ENCODE measurements around the gene GET4. TPM values are rescaled to one million over a fixed set of nuclear protein-coding genes. Genes with fewer than 3 reads are reported as not detected.

Gene GET4
- total RNA-seq, 1 donor from 2014 or later, result 58.2 TPM

GRCh38 chr7:842431-843031 is 33.8 kb upstream of the GET4 start:
- H3K27ac Mint-ChIP-seq, result peak overlapping the region; percentile 77
- peaks cover 36% of the 10 kb centered on the region for H3K36me3 Mint-ChIP-seq (ENCODE audit: insufficient read depth)
- no peak for TF ChIP-seq CTCF (IDR thresholded peaks at IDR 0.05; ENCODE audit: unreplicated experiment)
- no peak for DNase-seq (ENCODE audit: low spot score, unreplicated experiment)
- no peak overlapping the region for H3K4me3 Mint-ChIP-seq (ENCODE audit: low read depth)
- no peaks in the 10 kb centered on the region for H3K4me1 Mint-ChIP-seq (ENCODE audit: low read depth)
- H3K9me3 Mint-ChIP-seq (ENCODE audit: low read depth), result no peaks in the 10 kb centered on the region
- no peaks in the 10 kb centered on the region for H3K27me3 Mint-ChIP-seq

DNA sequence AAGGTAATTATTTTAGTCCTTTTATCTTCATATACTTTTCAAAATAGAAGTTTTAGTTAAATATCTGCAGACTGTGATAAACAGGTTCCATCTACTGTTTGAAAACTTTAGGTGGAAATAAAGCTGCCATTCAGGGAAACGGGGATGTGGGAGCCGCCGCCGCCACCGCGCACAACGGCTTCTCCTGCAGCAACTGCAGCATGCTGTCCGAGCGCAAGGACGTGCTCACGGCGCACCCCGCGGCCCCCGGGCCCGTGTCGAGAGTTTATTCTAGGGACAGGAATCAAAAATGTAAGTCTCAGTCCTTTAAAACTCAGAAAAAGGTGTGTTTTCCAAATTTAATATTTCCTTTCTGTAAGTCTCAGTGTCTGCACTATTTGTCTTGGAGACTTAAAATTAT is 33.1 kb upstream of the GET4 start:
- TF ChIP-seq CTCF (IDR thresholded peaks at IDR 0.05; ENCODE audit: unreplicated experiment), result no peak
- peaks cover 38% of the 10 kb centered on the region for H3K36me3 Mint-ChIP-seq (ENCODE audit: insufficient read depth)
- DNase-seq (ENCODE audit: low spot score, unreplicated experiment), result no peak

GRCh38 chr7:844043-844442 is 32.3 kb upstream of the GET4 start:
- Mint-ChIP-seq H3K4me1 (ENCODE audit: low read depth) (no peaks in the 10 kb centered on the region), H3K36me3 (ENCODE audit: insufficient read depth) (peaks cover 43% of the 10 kb centered on the region), H3K9me3 (ENCODE audit: low read depth) (peaks cover 3% of the 10 kb centered on the region), H3K27me3 (no peaks in the 10 kb centered on the region), H3K27ac (no peak overlapping the region), H3K4me3 (ENCODE audit: low read depth) (no peak overlapping the region)
- DNase-seq (ENCODE audit: low spot score, unreplicated experiment), result no peak
- no peak for TF ChIP-seq CTCF (IDR thresholded peaks at IDR 0.05; ENCODE audit: unreplicated experiment)

More for the DNA sequence above, 33.1 kb upstream of the GET4 start:
- no peaks in the 10 kb centered on the region for H3K4me1 Mint-ChIP-seq (ENCODE audit: low read depth)
- H3K9me3 Mint-ChIP-seq (ENCODE audit: low read depth), result peaks cover 2% of the 10 kb centered on the region
- H3K27me3 Mint-ChIP-seq, result no peaks in the 10 kb centered on the region
- no peak overlapping the region for H3K4me3 Mint-ChIP-seq (ENCODE audit: low read depth)
- no peak overlapping the region for H3K27ac Mint-ChIP-seq

GRCh38 chr7:844514-844913 is 31.8 kb upstream of the GET4 start:
- Mint-ChIP-seq H3K36me3 (ENCODE audit: insufficient read depth) (peaks cover 45% of the 10 kb centered on the region), H3K4me3 (ENCODE audit: low read depth) (no peak overlapping the region), H3K27me3 (no peaks in the 10 kb centered on the region), H3K27ac (no peak overlapping the region), H3K4me1 (ENCODE audit: low read depth) (no peaks in the 10 kb centered on the region), H3K9me3 (ENCODE audit: low read depth) (peaks cover 3% of the 10 kb centered on the region)
- DNase-seq (ENCODE audit: low spot score, unreplicated experiment), result no peak
- no peak for TF ChIP-seq CTCF (IDR thresholded peaks at IDR 0.05; ENCODE audit: unreplicated experiment)

DNA sequence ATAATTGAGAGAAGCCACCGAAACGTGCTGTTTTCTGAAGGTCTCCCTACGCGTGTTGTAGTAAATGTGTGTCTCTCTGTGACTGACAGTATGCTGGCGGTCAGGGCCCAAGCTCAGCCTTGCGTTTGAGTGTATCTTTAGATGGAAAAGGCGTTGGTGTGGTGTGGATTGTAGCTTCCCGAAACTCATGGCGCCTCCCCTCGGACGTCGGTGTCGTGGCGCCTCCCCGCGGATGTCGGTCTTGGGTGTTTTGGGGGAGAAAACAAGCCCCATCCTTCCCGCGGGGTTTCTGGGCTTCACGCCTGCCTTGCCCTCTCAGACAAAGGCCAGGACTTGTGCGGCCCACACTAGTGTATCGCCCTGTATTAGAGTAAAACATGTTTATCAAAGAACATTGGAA is 31.3 kb upstream of the GET4 start:
- H3K4me1 Mint-ChIP-seq (ENCODE audit: low read depth), result no peaks in the 10 kb centered on the region
- H3K27ac Mint-ChIP-seq, result peak overlapping the region; percentile 28
- peaks cover 40% of the 10 kb centered on the region for H3K36me3 Mint-ChIP-seq (ENCODE audit: insufficient read depth)
- H3K27me3 Mint-ChIP-seq, result no peaks in the 10 kb centered on the region
- H3K9me3 Mint-ChIP-seq (ENCODE audit: low read depth), result peaks cover 3% of the 10 kb centered on the region
- no peak overlapping the region for H3K4me3 Mint-ChIP-seq (ENCODE audit: low read depth)
- DNase-seq (ENCODE audit: low spot score, unreplicated experiment), result no peak
- TF ChIP-seq CTCF (IDR thresholded peaks at IDR 0.05; ENCODE audit: unreplicated experiment), result no peak
